ENCODE measurements around the gene PELI1.

Gene PELI1

DNA sequence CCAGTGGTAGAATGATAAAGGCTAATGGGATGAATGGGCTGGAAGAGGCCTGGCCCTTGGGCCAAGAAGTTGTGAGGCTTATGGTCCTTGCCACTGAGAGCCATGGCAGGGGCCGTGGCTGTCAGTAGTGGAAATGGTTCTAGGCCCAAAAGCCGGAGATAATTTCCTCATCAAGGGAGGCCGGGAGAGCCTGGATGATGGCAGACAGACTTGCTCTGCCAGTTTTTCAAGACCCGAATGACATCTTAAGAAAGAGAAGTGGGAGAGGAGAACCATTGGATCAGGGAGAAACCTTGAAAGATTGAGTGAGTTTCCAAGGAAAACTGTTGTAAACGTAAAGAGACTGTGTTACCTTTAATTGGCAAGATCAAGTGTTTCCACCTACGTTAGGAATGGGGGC lies 78.7 kb downstream of the PELI1 start:
- TF ChIP-seq, protein P1, sequence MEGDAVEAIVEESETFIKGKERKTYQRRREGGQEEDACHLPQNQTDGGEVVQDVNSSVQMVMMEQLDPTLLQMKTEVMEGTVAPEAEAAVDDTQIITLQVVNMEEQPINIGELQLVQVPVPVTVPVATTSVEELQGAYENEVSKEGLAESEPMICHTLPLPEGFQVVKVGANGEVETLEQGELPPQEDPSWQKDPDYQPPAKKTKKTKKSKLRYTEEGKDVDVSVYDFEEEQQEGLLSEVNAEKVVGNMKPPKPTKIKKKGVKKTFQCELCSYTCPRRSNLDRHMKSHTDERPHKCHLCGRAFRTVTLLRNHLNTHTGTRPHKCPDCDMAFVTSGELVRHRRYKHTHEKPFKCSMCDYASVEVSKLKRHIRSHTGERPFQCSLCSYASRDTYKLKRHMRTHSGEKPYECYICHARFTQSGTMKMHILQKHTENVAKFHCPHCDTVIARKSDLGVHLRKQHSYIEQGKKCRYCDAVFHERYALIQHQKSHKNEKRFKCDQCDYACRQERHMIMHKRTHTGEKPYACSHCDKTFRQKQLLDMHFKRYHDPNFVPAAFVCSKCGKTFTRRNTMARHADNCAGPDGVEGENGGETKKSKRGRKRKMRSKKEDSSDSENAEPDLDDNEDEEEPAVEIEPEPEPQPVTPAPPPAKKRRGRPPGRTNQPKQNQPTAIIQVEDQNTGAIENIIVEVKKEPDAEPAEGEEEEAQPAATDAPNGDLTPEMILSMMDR (IDR thresholded peaks at IDR 0.05; ENCODE audit: low read depth, low read length), result no peak

DNA sequence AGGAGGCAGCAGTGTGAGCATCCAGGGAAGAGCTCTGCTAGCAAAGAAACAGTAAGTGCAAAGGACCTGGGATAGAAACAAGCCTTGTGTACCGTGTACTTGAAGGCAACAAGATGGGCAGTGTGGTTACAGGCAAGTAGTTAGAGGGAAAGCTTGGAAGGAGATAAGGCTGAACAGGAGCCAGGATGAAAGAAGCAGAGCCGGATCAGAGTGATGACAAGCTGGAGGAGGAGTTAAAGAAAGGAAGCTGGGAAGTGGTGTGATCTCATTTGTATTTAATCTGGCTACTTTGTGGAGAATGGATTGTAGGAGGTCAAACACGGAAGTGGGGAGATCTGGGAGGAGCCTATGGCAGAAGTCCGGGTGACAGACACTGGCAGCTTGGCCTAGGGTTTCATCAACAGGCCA lies 80.3 kb downstream of the PELI1 start:
- DNase-seq (ENCODE audit: extremely low read depth, low read depth), result no peak
- TF ChIP-seq, protein P1 (IDR thresholded peaks at IDR 0.05; ENCODE audit: low read depth, low read length), result no peak

More for the DNA sequence above, 78.7 kb downstream of the PELI1 start:
- no peak for DNase-seq (ENCODE audit: extremely low read depth, low read depth)

DNA sequence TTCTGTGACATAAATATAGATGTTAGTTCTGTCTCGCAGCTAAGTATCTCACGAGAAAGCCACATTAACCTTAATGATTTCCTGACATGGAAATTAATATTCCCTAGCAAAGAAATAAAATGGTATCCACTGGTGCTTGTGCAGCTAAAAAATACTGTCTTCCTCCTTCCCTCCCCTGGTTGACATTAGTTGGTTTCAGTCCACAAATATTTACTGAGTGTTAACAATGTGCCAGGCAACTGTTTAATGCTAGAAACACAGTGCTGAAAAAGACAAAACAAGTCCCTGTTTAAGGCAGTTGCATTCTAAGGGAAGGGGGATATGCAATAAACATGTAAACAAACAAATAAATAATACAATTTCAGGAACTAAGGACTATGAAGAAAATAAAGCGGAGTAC lies 80.8 kb downstream of the PELI1 start:
- TF ChIP-seq, protein P1 (IDR thresholded peaks at IDR 0.05; ENCODE audit: low read depth, low read length), result no peak
- DNase-seq (ENCODE audit: extremely low read depth, low read depth), result no peak

DNA sequence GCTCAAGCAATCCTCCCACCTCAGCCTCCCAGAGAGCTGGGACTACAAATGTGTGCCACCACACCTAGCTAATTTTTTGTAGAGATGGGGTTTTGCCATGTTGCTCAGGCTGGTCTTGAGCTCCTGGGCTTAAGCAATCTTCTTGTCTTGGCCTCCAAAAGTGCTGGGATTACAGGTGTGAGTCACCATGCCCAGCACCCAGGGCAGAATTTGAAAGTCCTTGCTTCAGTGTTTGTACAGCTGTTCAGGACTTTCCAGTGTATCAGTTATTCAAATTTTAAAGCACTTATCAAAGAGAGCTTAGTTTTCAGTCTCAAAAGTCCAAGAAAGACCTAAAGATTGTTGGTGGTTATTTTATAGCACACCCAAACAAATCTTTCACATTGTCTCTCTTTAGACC lies 81.4 kb downstream of the PELI1 start:
- no peak for DNase-seq (ENCODE audit: extremely low read depth, low read depth)
- TF ChIP-seq, protein P1 (IDR thresholded peaks at IDR 0.05; ENCODE audit: low read depth, low read length), result no peak

DNA sequence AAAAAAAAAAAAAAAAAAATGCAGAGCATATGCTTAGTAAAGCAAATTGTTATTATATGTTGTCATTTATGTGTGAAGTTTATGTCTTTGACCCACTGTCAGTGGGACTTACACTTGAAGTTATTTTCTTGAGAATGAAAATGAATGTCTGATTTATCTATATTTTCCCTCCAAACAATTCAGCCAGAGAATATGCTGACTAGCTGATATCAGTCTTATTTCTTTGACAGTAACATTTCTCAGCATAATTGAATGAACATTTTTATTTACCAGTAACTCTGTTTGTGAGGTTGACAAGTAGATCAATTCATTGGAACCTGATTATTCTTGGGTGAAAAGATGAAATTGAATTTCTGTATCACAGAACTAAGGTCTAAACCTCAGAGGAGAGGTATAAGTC lies 85.0 kb downstream of the PELI1 start:
- TF ChIP-seq, protein P1 (IDR thresholded peaks at IDR 0.05; ENCODE audit: low read depth, low read length), result no peak
- DNase-seq (ENCODE audit: extremely low read depth, low read depth), result no peak

DNA sequence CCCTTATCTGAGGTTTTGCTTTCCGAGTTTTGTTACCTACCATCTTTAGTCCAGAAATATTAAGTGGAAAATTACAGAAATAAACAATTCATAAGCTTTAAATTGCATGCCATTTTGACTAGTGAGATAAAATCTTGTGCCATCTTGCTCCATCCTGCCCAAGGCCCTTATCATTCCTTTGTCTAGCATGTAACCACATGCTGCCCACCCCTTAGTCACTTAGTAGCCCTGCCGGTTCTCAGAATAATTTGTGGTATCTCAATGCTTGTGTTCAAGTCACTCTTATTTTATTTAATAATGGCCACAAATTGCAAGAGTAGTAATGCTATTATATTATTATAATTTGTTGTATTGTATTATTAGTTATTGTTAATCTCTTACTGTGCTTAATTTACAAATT lies 88.2 kb downstream of the PELI1 start:
- no peak for DNase-seq (ENCODE audit: extremely low read depth, low read depth)

DNA sequence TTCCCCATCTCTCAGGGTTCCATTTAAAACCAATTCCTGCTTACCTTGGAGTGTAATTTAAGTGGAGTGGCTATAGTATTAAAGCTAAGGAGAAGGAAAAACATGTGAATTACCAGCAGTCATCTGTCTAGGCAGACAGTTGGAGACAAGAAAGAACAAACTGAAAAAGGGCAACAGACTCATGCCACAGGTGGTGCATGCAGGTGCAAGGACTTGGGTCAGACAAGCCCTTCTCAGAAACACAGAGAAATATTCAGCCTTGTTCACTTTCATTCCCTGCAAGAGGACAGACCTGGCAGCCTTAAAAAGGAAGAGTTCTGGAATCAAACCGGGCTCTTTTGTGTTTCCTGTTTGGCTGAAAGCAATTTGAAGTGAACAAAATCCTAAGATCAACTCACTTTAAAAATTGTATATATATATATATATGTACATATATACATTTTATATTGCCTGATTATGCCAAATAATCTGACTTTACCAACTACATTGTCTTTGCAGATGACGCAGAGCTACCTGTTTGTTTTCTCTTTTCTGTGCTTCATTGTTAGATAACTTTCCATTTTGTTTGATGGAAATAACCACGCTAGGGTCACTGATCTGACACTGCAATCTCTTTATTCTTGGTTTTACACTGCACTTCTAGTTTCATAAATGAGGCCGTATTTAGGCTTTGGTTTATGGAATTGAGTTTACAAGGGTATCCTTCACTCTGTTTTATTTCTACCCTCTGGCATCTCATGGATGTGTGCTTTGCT lies 89.9 kb downstream of the PELI1 start:
- TF ChIP-seq, protein P1 (IDR thresholded peaks at IDR 0.05; ENCODE audit: low read depth, low read length), result no peak
- no peak for DNase-seq (ENCODE audit: extremely low read depth, low read depth)

More for the DNA sequence above, 88.2 kb downstream of the PELI1 start:
- TF ChIP-seq, protein P1 (IDR thresholded peaks at IDR 0.05; ENCODE audit: low read depth, low read length), result no peak

Measured in AG09319 (cell line).